ENCODE results near the gene BTBD10.

Gene BTBD10

DNA sequence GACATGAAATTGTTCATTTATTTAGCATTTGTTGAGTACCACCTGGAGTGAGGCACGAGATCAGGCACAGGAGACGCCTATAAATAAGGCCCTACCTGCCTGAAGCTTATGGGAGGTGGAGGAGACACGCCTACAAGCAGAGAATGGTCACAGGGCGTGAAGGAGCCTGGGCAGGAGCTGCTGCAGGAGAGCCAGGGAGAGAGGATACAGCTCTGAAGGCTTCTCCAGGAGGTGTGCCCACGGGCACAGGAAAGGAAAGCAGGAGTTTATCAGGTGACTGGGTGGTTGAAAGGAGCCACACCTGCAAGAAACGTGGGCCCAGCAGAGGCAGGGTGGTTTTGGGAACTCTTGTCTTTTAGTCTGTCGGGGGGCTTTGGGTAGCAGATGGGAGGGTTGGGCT, 115.1 kb downstream of the BTBD10 start:
- H3K27me3 ChIP-seq (ENCODE audit: control insufficient read depth in 5 of 5, insufficient read depth in 4 of 5, low read length in 5 of 5), result no peaks in the 10 kb centered on the region
- no peaks in the 10 kb centered on the region for H3K9me3 ChIP-seq (ENCODE audit: control insufficient read depth in 5 of 5, low read length in 5 of 5)
- H3K27ac ChIP-seq (ENCODE audit: low read depth, low read length), result no peak overlapping the region
- peaks cover 0 to 19% (median 13%) of the 10 kb centered on the region in 5 donors for H3K4me1 ChIP-seq (ENCODE audit: control insufficient read depth in 5 of 5, insufficient read depth in 5 of 5, low read length in 5 of 5)
- peak overlapping the region in 2 of 5 donors; percentile 5 to 47 for H3K9ac ChIP-seq (ENCODE audit: low read length in 5 of 5)
- peaks cover 3 to 31% (median 14%) of the 10 kb centered on the region in 5 donors for H3K36me3 ChIP-seq (ENCODE audit: control insufficient read depth in 5 of 5, insufficient read depth in 5 of 5, low read length in 5 of 5)
- H3K4me3 ChIP-seq (ENCODE audit: low read depth in 1 of 5, low read length in 5 of 5), result no peak overlapping the region

DNA sequence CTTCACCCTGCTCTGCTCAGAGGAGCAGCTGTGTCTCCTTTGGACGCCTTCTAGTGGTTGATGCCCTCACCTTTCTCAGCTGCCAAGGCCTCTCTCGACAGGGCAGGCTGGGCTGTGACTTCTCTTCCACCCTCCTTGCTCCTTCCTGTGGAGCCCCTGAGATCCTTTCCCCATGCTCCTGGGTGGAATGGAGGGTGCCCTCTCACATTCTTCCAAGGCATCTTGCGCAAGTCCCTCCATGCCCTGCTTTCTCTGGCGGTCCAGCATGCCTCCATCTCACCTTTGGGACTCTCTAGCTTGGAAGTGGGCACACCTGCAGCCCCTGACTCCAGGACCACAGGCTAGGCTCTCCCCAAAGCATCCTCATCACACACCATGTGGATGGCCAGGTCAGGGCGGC, 116.6 kb downstream of the BTBD10 start:
- no peak overlapping the region for H3K27ac ChIP-seq (ENCODE audit: low read depth, low read length)

DNA sequence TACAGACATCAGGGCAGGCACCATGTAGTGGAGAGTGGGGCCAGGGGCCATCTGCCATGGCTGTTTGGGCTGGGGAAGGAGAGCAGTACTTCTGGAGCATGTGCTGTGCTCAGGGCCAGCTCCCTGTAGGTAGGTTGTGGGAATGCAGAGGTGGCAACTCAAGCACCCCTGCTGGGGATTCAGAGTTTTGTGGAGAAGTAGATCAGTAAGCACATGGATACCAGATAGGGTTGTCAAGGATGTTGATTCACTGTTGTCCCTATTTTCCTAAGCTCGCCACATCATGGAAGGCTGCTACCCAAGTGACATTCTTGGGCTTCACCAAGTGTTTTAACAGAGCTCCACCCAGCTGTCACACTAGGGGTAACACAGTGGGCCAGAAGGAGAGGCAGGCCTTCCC, 118.2 kb downstream of the BTBD10 start:
- Histone ChIP-seq H3K27me3 (ENCODE audit: control insufficient read depth in 5 of 5, insufficient read depth in 4 of 5, low read length in 5 of 5) (no peaks in the 10 kb centered on the region), H3K9me3 (ENCODE audit: control insufficient read depth in 5 of 5, low read length in 5 of 5) (no peaks in the 10 kb centered on the region), H3K9ac (ENCODE audit: low read length in 5 of 5) (no peak overlapping the region), H3K27ac (ENCODE audit: low read depth, low read length) (no peak overlapping the region), H3K4me1 (ENCODE audit: control insufficient read depth in 5 of 5, insufficient read depth in 5 of 5, low read length in 5 of 5) (peaks cover 0 to 24% (median 19%) of the 10 kb centered on the region in 5 donors), H3K4me3 (ENCODE audit: low read depth in 1 of 5, low read length in 5 of 5) (no peak overlapping the region), H3K36me3 (ENCODE audit: control insufficient read depth in 5 of 5, insufficient read depth in 5 of 5, low read length in 5 of 5) (peaks cover 0 to 8% (median 4%) of the 10 kb centered on the region in 5 donors)

More for the DNA sequence above, 116.6 kb downstream of the BTBD10 start:
- Histone ChIP-seq H3K36me3 (ENCODE audit: control insufficient read depth in 5 of 5, insufficient read depth in 5 of 5, low read length in 5 of 5) (peaks cover 3 to 17% (median 5%) of the 10 kb centered on the region in 5 donors), H3K9ac (ENCODE audit: low read length in 5 of 5) (no peak overlapping the region), H3K27me3 (ENCODE audit: control insufficient read depth in 5 of 5, insufficient read depth in 4 of 5, low read length in 5 of 5) (no peaks in the 10 kb centered on the region), H3K9me3 (ENCODE audit: control insufficient read depth in 5 of 5, low read length in 5 of 5) (no peaks in the 10 kb centered on the region), H3K4me3 (ENCODE audit: low read depth in 1 of 5, low read length in 5 of 5) (no peak overlapping the region), H3K4me1 (ENCODE audit: control insufficient read depth in 5 of 5, insufficient read depth in 5 of 5, low read length in 5 of 5) (peaks cover 0 to 19% (median 13%) of the 10 kb centered on the region in 5 donors)

- H3K27ac ChIP-seq (ENCODE audit: low read depth, low read length), result no peak overlapping the region
- peaks cover 0 to 8% (median 3%) of the 10 kb centered on the region in 5 donors for H3K36me3 ChIP-seq (ENCODE audit: control insufficient read depth in 5 of 5, insufficient read depth in 5 of 5, low read length in 5 of 5)
- H3K4me1 ChIP-seq (ENCODE audit: control insufficient read depth in 5 of 5, insufficient read depth in 5 of 5, low read length in 5 of 5), result peaks cover 0 to 31% (median 22%) of the 10 kb centered on the region in 5 donors
- H3K9ac ChIP-seq (ENCODE audit: low read length in 5 of 5), result no peak overlapping the region
- H3K9me3 ChIP-seq (ENCODE audit: control insufficient read depth in 5 of 5, low read length in 5 of 5), result no peaks in the 10 kb centered on the region
- no peaks in the 10 kb centered on the region for H3K27me3 ChIP-seq (ENCODE audit: control insufficient read depth in 5 of 5, insufficient read depth in 4 of 5, low read length in 5 of 5)
- no peak overlapping the region for H3K4me3 ChIP-seq (ENCODE audit: low read depth in 1 of 5, low read length in 5 of 5)
Observed at GRCh38 chr11:13343931-13344717, 118.9 kb downstream of the BTBD10 start.

- H3K4me1 ChIP-seq (ENCODE audit: control insufficient read depth in 5 of 5, insufficient read depth in 5 of 5, low read length in 5 of 5), result peaks cover 7 to 34% (median 25%) of the 10 kb centered on the region in 5 donors
- no peak overlapping the region for H3K9ac ChIP-seq (ENCODE audit: low read length in 5 of 5)
- H3K27me3 ChIP-seq (ENCODE audit: control insufficient read depth in 5 of 5, insufficient read depth in 4 of 5, low read length in 5 of 5), result no peaks in the 10 kb centered on the region
- H3K4me3 ChIP-seq (ENCODE audit: low read depth in 1 of 5, low read length in 5 of 5), result no peak overlapping the region
- H3K36me3 ChIP-seq (ENCODE audit: control insufficient read depth in 5 of 5, insufficient read depth in 5 of 5, low read length in 5 of 5), result peaks cover 0 to 8% (median 3%) of the 10 kb centered on the region in 5 donors
- no peak overlapping the region for H3K27ac ChIP-seq (ENCODE audit: low read depth, low read length)
- no peaks in the 10 kb centered on the region for H3K9me3 ChIP-seq (ENCODE audit: control insufficient read depth in 5 of 5, low read length in 5 of 5)
Observed at GRCh38 chr11:13343067-13343466, 120.0 kb downstream of the BTBD10 start.

GRCh38 chr11:13341026-13341425, 122.0 kb downstream of the BTBD10 start:
- Histone ChIP-seq H3K9me3 (ENCODE audit: control insufficient read depth in 5 of 5, low read length in 5 of 5) (no peaks in the 10 kb centered on the region), H3K27me3 (ENCODE audit: control insufficient read depth in 5 of 5, insufficient read depth in 4 of 5, low read length in 5 of 5) (no peaks in the 10 kb centered on the region), H3K4me1 (ENCODE audit: control insufficient read depth in 5 of 5, insufficient read depth in 5 of 5, low read length in 5 of 5) (peaks cover 8 to 46% (median 33%) of the 10 kb centered on the region in 5 donors), H3K27ac (ENCODE audit: low read depth, low read length) (no peak overlapping the region), H3K4me3 (ENCODE audit: low read depth in 1 of 5, low read length in 5 of 5) (no peak overlapping the region), H3K36me3 (ENCODE audit: control insufficient read depth in 5 of 5, insufficient read depth in 5 of 5, low read length in 5 of 5) (peaks cover 0 to 4% (median 3%) of the 10 kb centered on the region in 5 donors), H3K9ac (ENCODE audit: low read length in 5 of 5) (no peak overlapping the region)

DNA sequence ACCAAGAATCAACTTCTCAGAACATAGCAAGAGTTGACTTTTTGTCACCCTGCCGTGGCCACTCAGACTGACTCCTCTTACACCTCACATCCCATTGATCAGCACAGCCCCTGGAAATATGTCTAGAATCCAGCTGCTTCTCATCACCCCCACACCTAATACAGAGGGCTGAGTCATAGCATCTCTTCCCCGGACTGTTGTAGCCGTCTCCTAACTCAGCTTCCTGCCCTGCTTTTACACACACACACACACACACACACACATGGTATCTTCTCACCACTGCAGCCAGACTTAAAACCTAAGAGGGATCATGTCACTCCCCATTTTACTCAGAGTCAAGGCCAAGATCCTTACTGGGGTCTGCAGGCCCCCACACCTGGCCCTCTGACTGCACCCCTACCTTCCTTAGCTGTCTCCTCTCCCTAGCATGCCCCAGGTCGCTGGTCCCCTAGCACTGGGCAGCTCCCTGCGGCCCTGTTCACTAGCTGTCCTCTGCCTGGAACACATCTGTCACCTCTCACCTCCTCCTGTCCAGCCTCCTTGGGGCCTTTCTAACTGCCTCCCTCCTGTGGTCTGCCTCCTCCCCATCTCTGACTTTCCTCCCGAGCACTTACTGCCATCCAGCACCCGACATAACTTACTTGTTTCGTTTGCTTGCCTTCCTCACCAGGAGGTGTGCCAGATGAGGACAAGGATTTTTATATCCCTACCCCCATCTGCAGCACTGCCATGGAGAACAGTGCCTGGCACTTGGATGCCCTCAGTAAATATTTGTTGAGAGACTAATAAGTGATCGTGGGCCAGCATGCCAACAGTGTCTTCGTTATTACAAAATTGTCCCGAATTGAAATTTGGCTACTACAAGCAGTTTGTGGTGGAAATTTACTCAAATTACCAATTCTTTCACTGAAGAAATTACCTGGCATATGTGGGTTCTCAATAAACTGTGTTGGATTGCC, 123.5 kb downstream of the BTBD10 start:
- no peaks in the 10 kb centered on the region for H3K9me3 ChIP-seq (ENCODE audit: control insufficient read depth in 5 of 5, low read length in 5 of 5)
- H3K4me3 ChIP-seq (ENCODE audit: low read depth in 1 of 5, low read length in 5 of 5), result no peak overlapping the region
- peak overlapping the region in 3 of 5 donors; percentile 48 to 63 (median 50) for H3K9ac ChIP-seq (ENCODE audit: low read length in 5 of 5)
- peaks cover 8 to 59% (median 44%) of the 10 kb centered on the region in 5 donors for H3K4me1 ChIP-seq (ENCODE audit: control insufficient read depth in 5 of 5, insufficient read depth in 5 of 5, low read length in 5 of 5)
- peaks cover 0 to 4% (median 3%) of the 10 kb centered on the region in 5 donors for H3K36me3 ChIP-seq (ENCODE audit: control insufficient read depth in 5 of 5, insufficient read depth in 5 of 5, low read length in 5 of 5)
- peak overlapping the region; percentile 89 for H3K27ac ChIP-seq (ENCODE audit: low read depth, low read length)
- H3K27me3 ChIP-seq (ENCODE audit: control insufficient read depth in 5 of 5, insufficient read depth in 4 of 5, low read length in 5 of 5), result no peaks in the 10 kb centered on the region

GRCh38 chr11:13338427-13339069, 124.5 kb downstream of the BTBD10 start:
- Histone ChIP-seq H3K4me3 (ENCODE audit: low read depth in 1 of 5, low read length in 5 of 5) (peak overlapping the region; percentile 33 to 61 (median 46)), H3K27me3 (ENCODE audit: control insufficient read depth in 5 of 5, insufficient read depth in 4 of 5, low read length in 5 of 5) (no peaks in the 10 kb centered on the region), H3K27ac (ENCODE audit: low read depth, low read length) (peak overlapping the region; percentile 89), H3K36me3 (ENCODE audit: control insufficient read depth in 5 of 5, insufficient read depth in 5 of 5, low read length in 5 of 5) (peaks cover 0 to 4% (median 3%) of the 10 kb centered on the region in 5 donors), H3K9ac (ENCODE audit: low read length in 5 of 5) (peak overlapping the region; percentile 25 to 82 (median 63)), H3K4me1 (ENCODE audit: control insufficient read depth in 5 of 5, insufficient read depth in 5 of 5, low read length in 5 of 5) (peaks cover 8 to 62% (median 53%) of the 10 kb centered on the region in 5 donors), H3K9me3 (ENCODE audit: control insufficient read depth in 5 of 5, low read length in 5 of 5) (no peaks in the 10 kb centered on the region)

- peaks cover 0 to 4% (median 0%) of the 10 kb centered on the region in 5 donors for H3K36me3 ChIP-seq (ENCODE audit: control insufficient read depth in 5 of 5, insufficient read depth in 5 of 5, low read length in 5 of 5)
Observed at GRCh38 chr11:13338019-13338426, 125.0 kb downstream of the BTBD10 start.

More at GRCh38 chr11:13338019-13338426, 125.0 kb downstream of the BTBD10 start:
- H3K27ac ChIP-seq (ENCODE audit: low read depth, low read length), result peak overlapping the region; percentile 89
- H3K4me1 ChIP-seq (ENCODE audit: control insufficient read depth in 5 of 5, insufficient read depth in 5 of 5, low read length in 5 of 5), result peaks cover 8 to 67% (median 58%) of the 10 kb centered on the region in 5 donors
- no peaks in the 10 kb centered on the region for H3K9me3 ChIP-seq (ENCODE audit: control insufficient read depth in 5 of 5, low read length in 5 of 5)
- no peaks in the 10 kb centered on the region for H3K27me3 ChIP-seq (ENCODE audit: control insufficient read depth in 5 of 5, insufficient read depth in 4 of 5, low read length in 5 of 5)
- H3K9ac ChIP-seq (ENCODE audit: low read length in 5 of 5), result peak overlapping the region; percentile 25 to 82 (median 65)
- peak overlapping the region; percentile 33 to 61 (median 46) for H3K4me3 ChIP-seq (ENCODE audit: low read depth in 1 of 5, low read length in 5 of 5)
